ENCODE results near the gene ZG16B.

Gene ZG16B

DNA sequence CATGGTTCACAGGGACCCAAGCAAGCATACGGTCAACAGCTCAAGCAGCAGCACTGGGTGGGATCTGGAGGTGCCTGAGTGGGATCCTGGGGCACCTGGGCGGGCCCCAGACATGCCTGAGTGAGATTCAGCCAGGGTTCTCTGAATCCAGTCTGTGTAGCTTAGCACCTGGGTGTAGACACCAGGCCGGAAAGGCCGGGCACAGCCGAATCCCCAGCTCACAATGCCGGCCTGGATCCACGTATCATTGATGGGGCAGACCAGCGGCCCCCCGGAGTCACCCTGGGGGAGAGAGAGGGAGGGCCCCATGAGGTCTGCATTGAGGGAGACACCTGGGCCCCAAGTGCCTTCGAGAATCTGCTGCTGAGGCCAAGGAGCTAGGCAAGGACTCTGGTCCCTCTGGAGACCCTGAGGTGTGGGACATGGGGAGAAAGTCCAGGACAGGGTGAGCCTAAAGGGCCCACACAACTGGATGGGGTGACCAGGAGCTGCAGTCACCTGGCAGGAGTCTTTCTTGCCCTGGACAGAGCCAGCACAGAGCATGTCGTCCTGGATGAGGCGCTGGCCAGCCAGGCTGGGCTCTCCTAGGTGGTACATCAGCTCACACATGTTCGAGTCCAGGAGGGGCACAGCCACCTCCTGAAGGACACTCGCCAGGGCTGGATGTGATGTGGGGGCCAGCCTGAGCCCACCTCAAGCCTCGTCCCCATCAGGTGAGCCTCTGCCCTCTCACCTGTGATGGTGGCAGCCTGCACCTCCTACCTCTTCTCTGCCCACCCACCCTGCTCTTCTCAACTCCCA lies 9.7 kb downstream of the ZG16B start:
- no peak overlapping the region for H3K4me3 ChIP-seq (ENCODE audit: low read depth, low read length)
- TF ChIP-seq, protein P1, sequence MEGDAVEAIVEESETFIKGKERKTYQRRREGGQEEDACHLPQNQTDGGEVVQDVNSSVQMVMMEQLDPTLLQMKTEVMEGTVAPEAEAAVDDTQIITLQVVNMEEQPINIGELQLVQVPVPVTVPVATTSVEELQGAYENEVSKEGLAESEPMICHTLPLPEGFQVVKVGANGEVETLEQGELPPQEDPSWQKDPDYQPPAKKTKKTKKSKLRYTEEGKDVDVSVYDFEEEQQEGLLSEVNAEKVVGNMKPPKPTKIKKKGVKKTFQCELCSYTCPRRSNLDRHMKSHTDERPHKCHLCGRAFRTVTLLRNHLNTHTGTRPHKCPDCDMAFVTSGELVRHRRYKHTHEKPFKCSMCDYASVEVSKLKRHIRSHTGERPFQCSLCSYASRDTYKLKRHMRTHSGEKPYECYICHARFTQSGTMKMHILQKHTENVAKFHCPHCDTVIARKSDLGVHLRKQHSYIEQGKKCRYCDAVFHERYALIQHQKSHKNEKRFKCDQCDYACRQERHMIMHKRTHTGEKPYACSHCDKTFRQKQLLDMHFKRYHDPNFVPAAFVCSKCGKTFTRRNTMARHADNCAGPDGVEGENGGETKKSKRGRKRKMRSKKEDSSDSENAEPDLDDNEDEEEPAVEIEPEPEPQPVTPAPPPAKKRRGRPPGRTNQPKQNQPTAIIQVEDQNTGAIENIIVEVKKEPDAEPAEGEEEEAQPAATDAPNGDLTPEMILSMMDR (IDR thresholded peaks at IDR 0.05; ENCODE audit: low read depth, low read length) = no peak

GRCh38 chr16:2840914-2841313 lies 10.8 kb downstream of the ZG16B start:
- no peak overlapping the region for H3K4me3 ChIP-seq (ENCODE audit: low read depth, low read length)

DNA sequence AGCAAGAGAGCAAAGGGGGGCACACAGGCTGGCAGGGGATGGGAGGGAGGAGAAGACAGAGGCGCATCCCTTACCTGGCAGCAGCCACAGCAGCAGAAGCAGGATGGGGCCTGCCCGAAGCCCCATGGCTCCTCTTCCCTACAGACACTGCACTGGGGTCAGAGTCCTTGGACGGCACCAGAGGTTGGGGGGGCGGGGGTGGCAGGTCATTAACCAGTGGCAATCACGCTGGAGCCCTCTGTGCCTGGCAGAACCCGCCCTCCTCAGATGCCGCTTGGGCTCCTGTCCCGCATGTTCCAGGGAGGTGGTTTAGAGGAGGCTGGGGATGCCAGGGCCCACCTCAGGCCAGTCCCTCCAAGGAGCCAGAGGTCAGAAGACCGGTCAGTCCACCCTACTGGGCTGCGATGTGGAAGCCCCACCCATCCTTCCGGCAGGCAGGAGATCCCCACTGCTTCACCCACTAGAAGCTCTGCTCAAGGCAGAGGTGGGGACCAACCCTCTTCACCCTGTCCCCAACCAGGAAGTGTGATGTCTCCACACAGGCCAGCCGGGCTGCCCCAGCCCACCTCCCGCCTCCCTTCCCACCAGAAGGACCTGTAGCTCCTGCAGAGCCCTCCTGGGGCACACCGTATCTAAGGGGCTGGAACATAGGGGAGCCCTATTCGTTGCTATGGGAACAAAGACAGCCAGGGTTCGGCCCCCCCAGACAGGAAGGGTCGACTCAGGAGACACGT lies 11.7 kb downstream of the ZG16B start:
- TF ChIP-seq, protein P1 (IDR thresholded peaks at IDR 0.05; ENCODE audit: low read depth, low read length) = no peak
- H3K4me3 ChIP-seq (ENCODE audit: low read depth, low read length) = no peak overlapping the region

More at GRCh38 chr16:2840914-2841313, 10.8 kb downstream of the ZG16B start:
- TF ChIP-seq, protein P1 (IDR thresholded peaks at IDR 0.05; ENCODE audit: low read depth, low read length) = no peak

DNA sequence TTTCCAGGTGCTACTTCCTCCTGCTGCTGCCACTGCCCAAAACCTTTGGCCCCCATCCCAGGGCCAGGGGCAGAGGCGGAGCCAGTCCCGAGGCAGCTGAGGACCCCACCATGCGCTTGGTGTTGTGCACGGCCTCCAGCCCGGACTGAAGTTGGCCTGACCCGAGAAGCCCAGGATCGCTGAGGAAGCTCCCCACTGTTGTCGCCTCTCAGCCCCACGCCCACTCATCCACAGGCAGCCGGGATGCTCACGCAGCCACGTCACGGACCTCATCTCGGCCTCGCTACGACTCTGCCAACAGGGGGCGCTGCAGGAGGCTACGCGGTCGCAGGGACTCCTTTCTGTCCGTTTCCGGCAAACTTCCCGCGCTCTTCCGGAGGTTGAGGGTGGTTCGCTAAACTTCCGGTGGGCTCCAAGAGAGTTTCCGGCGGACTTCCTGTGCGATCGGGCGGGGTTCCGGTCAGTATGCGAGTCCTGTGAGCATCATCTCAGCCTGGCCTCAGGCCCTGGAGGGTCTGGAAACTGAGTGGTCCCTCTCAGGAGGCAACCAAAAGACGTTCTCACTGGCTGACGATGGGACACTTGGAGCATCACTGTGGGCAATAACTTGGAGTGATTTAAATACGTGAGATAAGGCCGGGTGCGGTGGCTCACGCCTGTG lies 12.4 kb downstream of the ZG16B start:
- TF ChIP-seq, protein P1 (IDR thresholded peaks at IDR 0.05; ENCODE audit: low read depth, low read length) = peak; percentile 21; the same call in 1 of the 2 replicates

DNA sequence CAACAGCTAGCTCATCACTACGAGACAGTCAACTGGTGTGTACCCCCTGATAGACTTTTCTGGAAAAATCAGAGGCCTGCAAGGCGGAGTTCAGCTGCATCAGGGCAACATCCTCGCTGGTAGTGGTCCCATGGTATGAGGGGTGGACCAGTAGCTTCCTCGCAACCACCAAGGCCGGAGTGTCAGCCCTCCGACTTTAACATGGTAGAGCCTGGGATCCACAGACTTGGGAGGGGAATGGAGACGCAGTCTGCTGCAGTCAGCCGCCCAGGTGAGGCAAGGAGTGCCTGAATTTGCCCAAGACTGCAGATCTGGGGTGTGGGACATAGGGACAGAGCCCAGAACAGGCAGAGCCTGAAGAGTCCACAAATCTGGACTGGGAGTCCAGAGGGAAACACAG lies 13.4 kb downstream of the ZG16B start:
- no peak overlapping the region for H3K4me3 ChIP-seq (ENCODE audit: low read depth, low read length)
- TF ChIP-seq, protein P1 (IDR thresholded peaks at IDR 0.05; ENCODE audit: low read depth, low read length) = no peak

More for the DNA sequence above, 12.4 kb downstream of the ZG16B start:
- no peak overlapping the region for H3K4me3 ChIP-seq (ENCODE audit: low read depth, low read length)

DNA sequence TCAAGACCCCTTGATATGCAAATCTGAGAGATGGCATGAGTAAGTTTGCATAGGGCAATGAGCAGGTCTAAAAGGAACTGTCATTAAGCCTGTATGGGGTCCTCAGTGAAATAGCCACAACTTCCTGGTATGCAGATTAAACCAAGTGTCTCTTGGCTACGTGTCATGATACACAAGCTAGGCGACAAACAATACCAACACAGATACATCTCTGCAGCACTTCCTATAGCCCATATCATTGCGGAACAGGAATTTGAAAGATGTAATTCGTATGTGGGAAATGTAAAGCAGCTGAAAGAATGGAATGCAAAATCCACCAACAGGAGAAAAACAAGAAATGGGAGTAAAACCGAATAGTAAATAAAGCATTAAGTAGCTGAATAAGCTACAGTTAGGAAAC lies 15.0 kb downstream of the ZG16B start:
- TF ChIP-seq, protein P1 (IDR thresholded peaks at IDR 0.05; ENCODE audit: low read depth, low read length) = no peak
- H3K4me3 ChIP-seq (ENCODE audit: low read depth, low read length) = no peak overlapping the region

Data from WI38 (cell line).